K562 (cell line): ENCODE results near the gene DNALI1. TPM values are rescaled to one million over a fixed set of nuclear protein-coding genes. Genes with fewer than 3 reads are reported as not detected.

Source experiments
- ATF4 ChIP-seq: fragments of 450-650 bp; formaldehyde crosslinking; IDR thresholded peaks from 2 replicates; pipeline ENCODE4 v1.4.0; 2022; ENCODE audit warnings: mild to moderate bottlenecking, moderate library complexity
- BRCA1 ChIP-seq, 2 experiments: fragments of 450-650 bp in 1 of 2; sonication (generic) in 1 of 2; formaldehyde crosslinking in 1 of 2; IDR thresholded peaks; 2 replicates each; pipeline versions ENCODE4 v1.5.0 to v1.6.1; 2017 to 2020; ENCODE audit warnings: mild to moderate bottlenecking in 1 of 2, missing genetic modification reagents in 1 of 2
- CBX5 ChIP-seq: IDR thresholded peaks from 2 replicates; pipeline ENCODE4 v1.6.1; 2014; ENCODE audit warnings: low read depth, borderline replicate concordance
- CHCHD3 ChIP-seq: fragments of 250-450 bp; sonication (Bioruptor Pico); IDR thresholded peaks from 2 replicates; pipeline ENCODE4 v2.1.2; 2022; ENCODE audit warnings: mild to moderate bottlenecking
- CREM ChIP-seq: IDR thresholded peaks from 2 replicates; pipeline ENCODE4 v1.6.1; 2014; ENCODE audit warnings: antibody characterized with exemption, low read depth
- CUX1 ChIP-seq: fragments of 200-800 bp; sonication (Bioruptor generic); IDR thresholded peaks from 2 replicates; pipeline ENCODE4 v1.6.1; 2016; ENCODE audit warnings: missing genetic modification characterization, missing compliant biosample characterization
- GATAD2A ChIP-seq: fragments of 450-650 bp; IDR thresholded peaks from 2 replicates; pipeline ENCODE4 v1.6.1; 2017
- GMEB1 ChIP-seq: fragments of 250-450 bp; sonication (Bioruptor Pico); IDR thresholded peaks from 2 replicates; pipeline ENCODE4 v1.4.0; 2020; ENCODE audit warnings: mild to moderate bottlenecking
- KAT2B ChIP-seq: IDR thresholded peaks from one replicate; pipeline ENCODE4 v1.6.1; 2012; ENCODE audit warnings: low read depth, mild to moderate bottlenecking, control low read depth, inconsistent platforms, low read length, moderate library complexity
- MAFF ChIP-seq: IDR thresholded peaks from 2 replicates; pipeline ENCODE4 v1.6.1; 2012; ENCODE audit warnings: low read length, improper control_type of control experiment
- POLR2B ChIP-seq: fragments of 450-650 bp; IDR thresholded peaks from 2 replicates; pipeline ENCODE4 v1.6.1; 2018; ENCODE audit warnings: low read depth; ENCODE audit not compliant: partially characterized antibody
- PTBP1 ChIP-seq: fragments of 200-400 bp; formaldehyde crosslinking; IDR thresholded peaks from 2 replicates; pipeline ENCODE4 v1.6.1; 2017; ENCODE audit warnings: low read depth, low read length
- RB1 ChIP-seq: fragments of 450-650 bp; IDR thresholded peaks from 2 replicates; pipeline ENCODE4 v1.6.1; 2017; ENCODE audit warnings: low read depth, mild to moderate bottlenecking
- RNF2 ChIP-seq: sonication (generic); IDR thresholded peaks from 2 replicates; pipeline ENCODE4 v1.6.1; 2016
- SMARCA5 ChIP-seq: fragments of 450-650 bp; IDR thresholded peaks from 2 replicates; pipeline ENCODE4 v1.6.1; 2016
- SMARCB1 ChIP-seq: IDR thresholded peaks from 2 replicates; pipeline ENCODE4 v1.6.1; 2011; ENCODE audit warnings: improper control_type of control experiment, low read depth; ENCODE audit not compliant: insufficient read length
- SNIP1 ChIP-seq: fragments of 450-650 bp; IDR thresholded peaks from 2 replicates; pipeline ENCODE4 v1.7.1; 2017; ENCODE audit warnings: low read depth, mild to moderate bottlenecking
- ZNF655 ChIP-seq: fragments of 250-450 bp; sonication (Bioruptor Pico); IDR thresholded peaks from 2 replicates; pipeline ENCODE4 v1.5.0; 2021
- ZNF79 ChIP-seq: fragments of 250-450 bp; sonication (Bioruptor Pico); IDR thresholded peaks from 2 replicates; pipeline ENCODE4 v1.4.0; 2020; ENCODE audit warnings: low read depth, mild to moderate bottlenecking, moderate library complexity
- polyA plus RNA-seq, 8 experiments: library from polyadenylated mRNA; depleted of rRNA in 4 of 8; stranded (reverse) in 5 of 8; unstranded in 3 of 8; fragments of >200 nt; fragmentation: Nextera tagmentation in 2 of 8; fragmentation: Illumina TruSeq in 1 of 8; extraction: Ambion mirVana in 2 of 8; extraction: Trizol in 1 of 8; gene quantifications; 2 replicates each; pipeline versions ENCODE4 v1.2.1 to v1.2.3, GENCODE V29; 2011 to 2014; ENCODE audit warnings: inconsistent platforms in 1 of 8, missing spikeins in 1 of 8
- total RNA-seq, 7 experiments: library from RNA; depleted of rRNA in 6 of 7; stranded (reverse); fragments of >200 nt in 6 of 7; fragmentation: Illumina TruSeq in 2 of 7; extraction: Trizol in 2 of 7; gene quantifications; 2 replicates each; pipeline versions ENCODE4 v1.2.1 to v1.2.3, GENCODE V29; 2011 to 2021; ENCODE audit warnings: low replicate concordance in 1 of 7

The DNALI1 gene
- total and polyA plus RNA-seq, 9 of the 15 experiments (the other 6 are each of a cell fraction or from before 2014, with no cell fraction given) = 0.87 to 5.6 (median 1.2) TPM

DNA sequence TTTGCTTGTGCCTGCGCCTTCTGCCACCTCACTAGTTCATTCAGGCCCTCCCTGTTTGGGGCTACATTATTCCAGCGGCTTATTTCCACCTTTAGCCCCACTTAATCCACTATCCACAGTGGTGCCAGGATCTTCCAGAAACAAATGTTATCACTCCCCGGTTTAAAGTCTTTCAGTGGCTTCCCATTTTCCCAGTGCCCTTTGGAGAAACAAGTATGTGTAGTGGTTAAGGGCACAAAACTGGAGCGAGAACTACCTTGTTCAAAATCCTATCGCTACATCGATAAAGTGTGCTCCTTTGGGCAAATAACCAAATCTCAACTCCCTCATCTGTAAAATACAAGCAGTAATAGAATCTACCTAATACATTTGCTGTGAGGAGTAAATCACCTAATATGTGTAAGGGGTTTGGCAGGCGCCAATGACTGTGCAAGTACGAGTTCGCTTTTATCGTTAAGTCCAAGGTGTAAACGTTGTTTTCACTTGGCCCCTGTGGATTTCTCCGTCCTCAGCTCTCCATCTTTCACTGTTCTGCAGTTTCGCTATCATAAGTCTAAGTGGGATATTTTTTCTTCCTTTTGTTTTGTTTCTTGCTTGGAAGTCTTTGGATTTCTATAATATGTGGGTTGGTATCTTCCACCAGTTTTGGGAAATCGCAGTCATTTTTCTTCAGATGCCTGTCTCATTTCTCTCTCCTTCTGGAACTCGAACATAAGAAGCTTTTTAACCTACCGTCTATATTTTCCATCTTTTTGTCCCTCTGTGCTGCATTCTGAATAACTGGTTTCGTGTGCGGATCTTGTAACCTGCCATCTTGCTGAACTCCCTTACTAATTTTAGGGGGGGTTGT is 41.3 kb upstream of the DNALI1 start (continued):
- TF ChIP-seq SMARCB1 (no peak), RNF2 (no peak), CBX5 (no peak), CREM (no peak), GATAD2A (0 out of 2 replicates have a peak, but pooled peaks have one; percentile 14), POLR2B (no peak), PTBP1 (no peak), GMEB1 (CRISPR knock-in tag) (no peak), ZNF79 (no peak), MAFF (peak; percentile 35; the same call in 1 of the 2 replicates), SNIP1 (no peak; the same call in 1 of the 2 replicates), SMARCA5 (0 out of 2 replicates have a peak, but pooled peaks have one; percentile 18), CUX1 (CRISPR knock-in tag) (no peak), BRCA1 (IDR thresholded peaks at IDR 0.05) (no peak), BRCA1 (CRISPR knock-in tag; IDR thresholded peaks at IDR 0.05) (no peak), CHCHD3 (CRISPR knock-in tag) (no peak), ZNF655 (CRISPR knock-in tag) (no peak), RB1 (no peak), KAT2B (no peak), ATF4 (CRISPR knock-in tag) (no peak)
